OCI-M1 (cell line): ENCODE measurements around the gene HSD17B11.
"Not testable (repeated sequence)": the region's sequence is repeated elsewhere in the genome, so short reads cannot be mapped to it uniquely, and the experiment has no call there.

ENCODE experiments used
- DNase-seq: peaks from one replicate; lab custom pipeline; 2025; lab: John Stamatoyannopoulos, UW

Gene HSD17B11, protein sequence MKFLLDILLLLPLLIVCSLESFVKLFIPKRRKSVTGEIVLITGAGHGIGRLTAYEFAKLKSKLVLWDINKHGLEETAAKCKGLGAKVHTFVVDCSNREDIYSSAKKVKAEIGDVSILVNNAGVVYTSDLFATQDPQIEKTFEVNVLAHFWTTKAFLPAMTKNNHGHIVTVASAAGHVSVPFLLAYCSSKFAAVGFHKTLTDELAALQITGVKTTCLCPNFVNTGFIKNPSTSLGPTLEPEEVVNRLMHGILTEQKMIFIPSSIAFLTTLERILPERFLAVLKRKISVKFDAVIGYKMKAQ

DNA sequence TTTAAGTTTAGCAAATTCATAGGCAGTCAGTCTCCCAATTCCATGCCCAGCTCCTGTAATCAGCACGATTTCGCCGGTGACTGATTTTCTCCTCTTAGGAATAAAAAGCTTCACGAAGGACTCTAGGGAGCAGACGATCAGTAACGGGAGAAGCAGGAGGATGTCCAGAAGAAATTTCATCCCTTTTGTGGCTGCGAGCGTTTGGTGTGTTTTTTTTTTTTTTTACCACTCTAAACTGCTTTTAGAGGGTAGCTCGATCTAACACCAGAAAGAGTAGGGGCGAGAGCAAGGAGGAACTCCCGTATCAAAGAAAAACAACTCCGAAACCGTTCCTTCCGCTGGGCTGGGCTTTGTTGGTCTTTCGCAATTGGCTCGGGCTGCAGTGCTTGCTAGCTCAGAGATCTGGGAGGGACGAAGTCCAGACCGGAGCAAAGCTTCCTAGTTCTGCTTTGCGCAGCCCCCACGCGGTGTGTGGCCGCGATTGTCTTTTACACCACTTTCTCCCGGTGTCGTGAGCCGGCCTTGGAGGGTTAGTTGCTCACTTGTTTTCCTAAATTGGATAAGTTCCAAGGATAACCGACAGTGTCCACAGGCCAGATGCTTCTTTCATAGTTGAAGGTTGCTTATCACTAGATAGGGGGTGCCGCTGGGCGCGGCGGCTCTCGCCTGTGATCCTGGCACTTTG, at the start of gene HSD17B11:
TSS of gene HSD17B11 (minus strand) at position 298 of the 685 bp plus-strand sequence. CDS start at position 180, 118 bp downstream.
- DNase-seq = peak; percentile 99

DNA sequence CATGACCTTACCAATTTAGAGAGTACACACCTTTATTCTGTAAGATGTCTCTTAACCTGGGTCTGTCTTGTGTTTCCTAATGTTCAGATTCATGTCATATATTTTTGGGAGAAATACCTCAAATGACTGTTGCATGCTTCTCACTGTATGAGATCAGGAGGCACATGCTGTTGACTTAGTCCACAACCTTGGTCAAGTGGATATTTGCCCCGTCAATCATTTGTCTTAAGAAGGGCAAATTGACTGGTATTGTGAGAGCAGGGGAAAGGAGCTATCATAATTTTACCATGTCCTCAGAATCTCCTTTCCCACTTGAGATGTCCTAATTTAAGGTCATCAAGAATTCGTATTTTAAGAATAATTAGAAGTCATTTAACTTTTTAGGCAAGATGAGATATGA, 42.4 kb upstream of the HSD17B11 start:
- no peak for DNase-seq

DNA sequence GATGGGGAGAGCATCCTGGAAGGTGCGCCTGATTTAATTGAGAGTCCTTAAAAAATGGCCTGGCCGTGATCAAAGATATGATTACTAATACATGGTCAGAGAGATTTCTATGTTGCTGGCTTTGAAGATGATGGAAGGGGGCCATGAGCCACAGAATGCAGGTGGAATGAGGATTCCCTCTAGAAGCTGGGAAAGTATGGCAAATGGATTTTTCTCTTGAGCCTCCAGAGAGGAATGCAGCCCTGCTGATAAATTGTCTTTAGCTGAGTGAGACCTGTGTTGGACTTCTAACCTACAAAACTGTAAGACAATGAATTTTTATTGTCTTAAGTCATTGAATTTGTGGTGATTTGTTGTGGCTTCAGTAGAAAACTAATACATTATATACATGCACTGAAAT, 39.0 kb upstream of the HSD17B11 start:
- no peak for DNase-seq

DNA sequence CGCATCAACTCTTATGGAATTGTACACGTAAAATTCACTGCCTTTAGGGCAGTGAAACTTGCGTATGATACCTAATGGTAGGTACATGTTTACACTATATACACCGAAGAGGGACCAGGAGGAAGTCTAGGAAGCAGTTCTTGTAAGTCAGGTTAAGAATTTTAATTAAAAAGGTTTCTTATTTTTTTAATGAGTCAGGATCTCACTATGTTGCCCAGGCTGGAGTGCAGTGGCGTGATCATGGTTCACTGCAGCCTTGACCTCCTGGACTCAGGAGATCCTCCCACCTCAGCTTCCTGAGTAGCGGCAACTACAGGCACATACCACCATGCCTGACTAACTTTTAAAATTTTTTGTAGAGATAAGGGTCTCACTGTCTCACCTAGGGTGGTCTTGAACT, 38.0 kb upstream of the HSD17B11 start:
- no peak for DNase-seq

DNA sequence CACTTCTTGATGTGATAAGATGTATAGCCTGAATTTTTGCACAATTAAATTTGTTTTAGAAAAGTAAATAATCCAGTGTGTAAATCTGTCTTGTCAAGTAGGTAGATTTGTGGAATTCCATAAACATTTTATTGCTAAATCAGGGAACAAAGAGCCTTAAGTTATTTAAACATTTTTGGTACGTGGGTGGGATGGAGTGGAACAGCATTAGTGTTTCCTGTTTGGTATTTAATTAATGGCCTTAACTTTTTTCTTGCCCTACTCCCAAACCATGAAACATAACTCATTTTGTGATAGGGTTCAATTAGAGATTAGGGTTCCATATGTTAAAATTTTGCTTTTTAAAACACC, 36.5 kb upstream of the HSD17B11 start:
- DNase-seq = no peak

DNA sequence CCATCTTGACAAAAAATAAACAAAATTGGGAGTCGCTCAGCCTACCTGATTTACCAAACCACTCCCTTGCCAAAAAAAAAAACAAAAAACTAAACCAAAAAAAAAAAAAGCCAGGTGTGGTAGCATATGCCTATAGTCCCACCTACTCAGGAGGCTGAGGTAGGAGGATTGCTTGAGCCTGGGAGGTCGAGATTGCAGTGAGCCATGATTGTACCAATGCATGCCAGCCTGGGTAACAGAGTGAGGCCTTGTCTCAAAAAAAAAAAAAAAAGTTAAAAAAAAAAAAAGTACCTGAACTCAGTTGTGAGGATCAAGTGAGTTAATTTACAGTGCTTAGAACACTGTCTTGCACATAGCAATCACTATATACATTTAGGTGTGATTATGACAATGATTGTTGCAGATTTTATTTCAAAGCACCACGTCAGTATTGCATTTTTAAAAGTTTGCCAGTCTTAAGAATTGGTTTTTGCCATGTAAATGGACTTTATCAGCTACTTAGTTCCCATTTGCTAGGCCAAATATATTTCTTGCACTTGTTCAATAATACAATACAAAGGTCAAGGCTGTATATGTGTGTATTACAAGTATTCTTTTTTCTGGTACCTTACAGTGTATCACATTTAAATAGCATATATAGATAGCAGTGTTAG, 36.0 kb upstream of the HSD17B11 start:
- no peak for DNase-seq

DNA sequence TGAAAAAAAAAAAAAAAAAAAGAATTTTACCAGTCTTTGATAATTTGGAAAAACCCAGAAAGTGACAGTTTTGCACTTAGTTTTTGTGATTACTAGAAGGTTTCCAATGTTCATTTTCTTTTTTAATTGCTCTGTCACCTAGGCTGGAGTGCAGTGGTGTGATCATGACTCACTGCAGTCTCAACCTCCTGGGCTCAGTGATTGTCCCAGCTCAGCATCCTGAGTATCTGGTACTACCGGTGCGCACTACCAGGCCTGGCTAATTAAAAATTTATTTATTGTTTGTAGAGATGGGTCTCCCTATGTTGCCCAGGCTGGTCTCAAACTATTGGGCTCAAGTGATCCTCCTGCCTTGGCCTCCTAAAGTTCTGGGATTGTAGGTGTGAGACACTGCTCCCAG, 34.7 kb upstream of the HSD17B11 start:
- DNase-seq = no peak

DNA sequence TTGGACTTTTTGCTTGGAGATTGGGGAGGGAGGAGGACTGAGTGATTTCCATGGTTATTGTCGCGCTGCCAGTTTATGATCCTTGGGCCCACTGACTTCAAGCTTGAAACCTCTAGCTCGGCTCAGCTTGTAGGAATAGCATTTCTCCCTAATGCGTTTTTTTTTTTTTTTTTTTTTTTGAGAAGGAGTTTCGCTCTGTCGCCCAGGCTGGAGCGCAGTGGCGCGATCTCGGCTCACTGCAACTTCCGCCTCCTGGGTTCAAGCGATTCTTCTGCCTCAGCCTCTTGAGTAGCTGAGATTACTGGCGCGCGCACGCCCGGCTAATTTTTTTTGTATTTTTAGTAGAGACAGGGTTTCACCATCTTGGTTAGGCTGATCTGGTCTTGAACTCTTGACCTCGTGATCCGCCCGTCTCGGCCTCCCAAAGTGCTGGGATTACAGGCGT, 33.1 kb upstream of the HSD17B11 start:
- not testable (repeated sequence) for DNase-seq

DNA sequence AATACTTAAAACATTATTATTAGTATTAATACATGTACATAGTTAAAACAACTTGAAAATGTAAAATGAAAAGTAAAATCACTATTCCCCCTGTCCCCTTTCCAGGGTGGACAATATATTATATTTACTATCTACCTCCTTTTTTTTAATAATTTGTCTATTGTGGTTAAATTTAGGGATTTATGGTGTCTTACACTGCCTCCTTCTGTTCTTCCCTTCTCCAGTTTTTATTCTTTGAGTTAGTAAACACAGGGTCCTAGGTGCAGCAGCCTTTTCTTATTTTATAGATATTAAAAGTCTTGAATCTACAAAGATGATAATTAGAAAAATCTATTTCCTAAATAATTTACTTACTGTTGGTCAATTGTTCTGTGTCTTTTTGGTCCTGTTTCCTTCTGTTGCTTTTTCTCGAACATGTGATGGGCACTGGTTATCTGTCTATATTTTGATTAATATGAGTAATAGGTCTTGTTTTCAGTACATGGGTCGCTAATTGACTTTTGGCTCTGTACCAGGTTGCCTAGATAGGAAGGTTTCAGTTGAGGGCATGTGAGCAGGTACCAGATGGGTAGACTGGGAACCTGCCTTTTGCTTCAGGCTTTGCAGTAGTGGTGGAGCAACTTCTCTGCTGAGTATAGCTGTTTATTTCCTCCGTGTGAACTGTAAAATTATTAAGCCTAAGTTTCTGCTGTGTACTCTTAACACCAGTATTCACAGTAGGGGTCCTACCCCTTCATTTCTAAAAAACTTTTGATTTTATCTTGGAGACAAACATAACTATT, 32.5 kb upstream of the HSD17B11 start:
- DNase-seq = peak; percentile 65

DNA sequence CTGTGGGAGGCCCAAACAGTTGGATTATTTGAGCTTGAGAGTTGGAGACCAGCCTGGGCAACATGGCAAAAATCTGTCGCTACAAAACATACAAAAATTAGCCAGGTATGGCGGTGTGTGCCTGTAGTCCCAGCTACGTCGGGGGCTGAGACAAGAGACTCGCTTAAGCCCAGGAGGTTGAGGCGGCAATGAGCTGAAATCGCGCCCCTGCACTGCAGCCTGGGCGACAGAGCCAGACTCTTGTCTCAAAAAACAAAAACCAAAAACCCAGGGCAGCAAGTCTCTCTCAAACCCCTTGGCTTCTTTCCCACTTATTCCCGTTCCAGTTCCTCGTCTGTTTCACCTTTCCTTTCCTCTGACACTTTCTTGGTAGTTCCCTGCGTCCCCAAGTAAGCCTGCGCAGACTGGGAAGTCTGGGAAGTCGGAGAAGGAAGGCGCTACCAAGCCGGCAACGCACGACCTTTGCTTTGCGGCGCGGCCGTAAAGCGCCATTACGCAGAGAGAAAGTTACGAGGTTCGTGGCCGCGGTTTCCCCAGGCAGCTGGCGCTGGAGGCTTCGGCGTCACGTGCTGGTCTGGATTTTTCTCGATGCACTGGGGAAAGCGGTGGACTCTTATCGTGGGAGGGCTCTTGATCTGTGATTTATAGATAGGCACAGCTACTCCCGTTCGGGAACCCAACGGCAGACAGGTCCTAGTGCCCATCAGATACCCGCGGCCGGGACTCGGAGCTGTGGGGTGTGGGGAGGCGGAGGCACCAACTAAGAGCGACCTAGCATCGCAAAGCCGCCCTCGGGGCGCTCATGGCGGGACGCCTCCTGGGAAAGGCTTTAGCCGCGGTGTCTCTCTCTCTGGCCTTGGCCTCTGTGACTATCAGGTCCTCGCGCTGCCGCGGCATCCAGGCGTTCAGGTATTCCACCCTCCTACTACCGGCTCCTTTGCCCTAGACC, 31.4 kb upstream of the HSD17B11 start, which contains the start of gene NUDT9:
TSS of gene NUDT9 (plus strand) at position 470 of the 949 bp plus-strand sequence. CDS start at position 803, 333 bp downstream.
- DNase-seq = peak; percentile 98

DNA sequence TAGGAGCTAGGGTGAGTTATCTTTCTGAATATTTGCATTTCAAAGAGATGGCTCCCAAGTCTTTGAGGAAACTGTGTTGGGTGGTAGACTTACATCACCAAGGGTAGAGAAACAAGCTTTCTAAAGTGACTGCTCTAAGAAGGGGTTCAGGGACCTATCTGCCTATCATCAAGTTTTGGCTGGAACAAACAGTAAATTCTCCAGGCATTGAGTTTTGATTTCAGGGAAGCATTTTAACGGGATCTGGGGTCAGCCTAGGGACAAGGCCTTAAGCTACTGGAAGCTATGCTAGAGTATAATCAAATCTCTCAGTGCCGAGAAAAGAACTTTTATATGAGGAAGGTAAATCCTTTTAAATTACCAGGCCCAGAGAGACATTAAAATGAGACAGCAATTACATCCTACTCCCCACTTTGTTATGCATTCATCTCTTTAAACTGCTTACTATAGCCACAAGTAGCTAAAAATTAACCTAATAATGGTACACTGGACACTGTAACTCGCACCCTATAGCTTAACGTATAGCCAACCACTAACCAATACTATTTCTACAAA, 29.4 kb upstream of the HSD17B11 start:
- DNase-seq = no peak

DNA sequence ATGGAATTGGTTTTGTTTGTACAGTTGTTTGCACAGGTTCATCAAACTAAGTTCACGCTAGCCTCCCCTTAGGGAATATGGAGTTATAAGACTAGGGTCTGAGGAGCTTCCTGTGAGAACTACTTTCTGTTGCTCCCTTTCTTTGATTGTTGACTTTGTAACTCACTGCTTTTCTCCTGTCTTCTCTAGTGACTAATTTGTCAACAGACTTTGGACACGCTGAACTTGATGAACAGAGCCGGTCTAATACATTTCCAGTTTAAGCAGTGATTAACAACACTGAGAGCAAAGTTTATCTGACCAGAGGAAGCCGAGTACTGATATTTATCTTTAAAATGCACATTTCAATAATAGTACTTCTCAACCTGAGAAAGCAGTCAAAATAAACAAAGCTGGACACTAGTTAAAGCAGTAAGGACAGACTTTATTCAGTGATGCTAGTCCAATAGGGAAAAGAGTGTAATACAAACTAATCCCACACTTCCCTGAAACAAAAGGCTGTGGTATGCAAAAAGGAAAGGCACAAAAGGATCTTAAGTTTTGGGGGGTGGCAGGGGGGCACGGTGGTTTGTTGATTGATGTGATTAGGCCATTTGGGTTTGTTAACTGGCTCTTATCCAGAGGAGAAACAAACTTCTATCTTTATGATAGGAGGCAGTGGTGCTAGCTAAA, 28.7 kb upstream of the HSD17B11 start:
- DNase-seq = no peak

DNA sequence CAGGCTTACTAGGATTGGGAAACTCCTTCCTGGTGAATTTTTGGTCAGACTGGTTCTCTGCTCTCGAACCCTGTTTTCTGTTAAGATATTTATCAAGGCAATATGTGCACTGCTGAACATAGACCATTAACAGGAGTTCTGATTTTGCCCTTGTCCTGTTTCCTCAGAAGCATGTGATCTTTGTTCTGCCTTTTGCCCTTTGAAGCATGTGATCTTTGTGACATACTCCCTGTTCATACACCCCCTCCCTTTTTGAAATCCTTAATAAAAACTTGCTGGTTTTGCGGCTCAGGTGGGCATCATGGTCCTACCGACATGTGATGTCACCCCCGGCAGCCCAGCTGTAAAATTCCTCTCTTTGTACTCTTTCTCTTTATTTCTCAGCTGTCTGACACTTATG, 27.4 kb upstream of the HSD17B11 start:
- DNase-seq = not testable (repeated sequence)

DNA sequence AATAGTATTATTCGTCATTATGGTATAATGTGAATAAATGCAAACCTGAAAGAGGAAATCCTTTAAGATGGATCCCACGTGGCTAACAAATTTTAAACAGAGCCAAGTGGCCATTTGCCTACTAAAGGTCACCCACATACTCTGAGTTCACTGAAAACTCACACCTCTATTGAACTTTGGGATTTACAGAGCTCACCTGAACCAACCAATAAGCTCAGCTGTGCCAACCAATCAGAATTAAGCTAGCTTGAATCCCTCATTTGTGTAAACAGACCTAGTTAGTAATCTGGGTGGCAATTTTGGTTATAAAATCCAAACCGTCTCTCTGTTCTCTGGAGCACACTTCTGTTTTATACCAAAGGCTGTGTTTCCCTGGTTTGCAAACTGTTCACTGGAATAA, 26.0 kb upstream of the HSD17B11 start:
- DNase-seq = no peak

DNA sequence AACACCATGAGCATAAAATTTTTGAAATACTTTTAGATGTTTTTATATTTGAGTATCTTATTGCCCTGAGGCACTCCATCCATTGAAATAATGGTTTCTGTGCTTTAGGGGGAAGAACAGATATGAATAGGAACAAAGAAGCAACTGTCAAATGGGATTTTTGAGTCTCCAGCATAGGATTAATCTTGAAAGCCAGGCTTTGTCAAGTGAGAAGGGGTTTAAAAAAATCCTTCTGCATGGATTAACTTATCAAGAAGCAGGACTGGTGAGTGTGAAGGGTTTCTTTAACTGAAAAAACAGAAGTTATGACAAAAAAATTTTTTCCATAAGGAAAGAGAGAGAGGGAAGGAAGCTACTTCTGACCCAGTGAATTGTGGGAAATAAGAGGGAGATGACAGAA, 23.8 kb upstream of the HSD17B11 start:
- no peak for DNase-seq

DNA sequence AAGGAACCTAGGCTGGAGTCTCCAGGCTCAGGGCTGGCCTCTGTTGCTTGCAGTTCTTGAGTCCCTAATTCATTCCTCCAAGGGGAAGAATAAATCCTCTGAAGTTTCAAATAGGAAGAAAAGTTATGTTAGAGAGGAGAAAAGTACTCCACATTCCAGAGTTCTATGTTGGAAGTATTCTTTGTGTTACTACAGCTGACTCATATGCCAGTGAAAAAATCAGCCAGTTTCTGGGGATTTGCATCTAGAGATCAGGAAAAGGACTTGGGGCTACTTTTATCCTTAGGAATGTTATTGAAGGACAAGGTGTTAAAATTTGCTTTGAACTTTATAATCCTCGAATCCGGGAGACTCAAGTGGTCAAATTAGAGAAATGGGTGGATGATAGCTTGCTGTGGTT, 19.7 kb upstream of the HSD17B11 start:
- no peak for DNase-seq

DNA sequence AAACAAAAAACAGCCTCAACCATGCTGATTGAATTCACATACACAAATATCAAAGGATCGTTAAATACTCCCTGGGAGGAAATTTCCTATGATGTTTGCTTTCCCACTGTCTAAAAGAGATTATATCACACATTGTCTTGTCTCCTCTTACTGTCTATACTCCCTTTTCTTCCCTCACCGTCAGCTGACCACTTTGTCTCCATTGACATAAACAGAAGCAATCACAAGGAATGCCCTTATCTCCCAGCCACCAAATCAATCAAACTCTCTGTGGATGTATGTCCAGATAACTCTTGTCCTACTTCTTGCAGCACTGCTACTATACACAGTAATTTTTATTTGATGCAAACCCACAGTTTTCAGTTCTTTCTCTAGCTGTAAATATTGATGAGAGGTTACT, 19.2 kb upstream of the HSD17B11 start:
- DNase-seq = peak; percentile 11

DNA sequence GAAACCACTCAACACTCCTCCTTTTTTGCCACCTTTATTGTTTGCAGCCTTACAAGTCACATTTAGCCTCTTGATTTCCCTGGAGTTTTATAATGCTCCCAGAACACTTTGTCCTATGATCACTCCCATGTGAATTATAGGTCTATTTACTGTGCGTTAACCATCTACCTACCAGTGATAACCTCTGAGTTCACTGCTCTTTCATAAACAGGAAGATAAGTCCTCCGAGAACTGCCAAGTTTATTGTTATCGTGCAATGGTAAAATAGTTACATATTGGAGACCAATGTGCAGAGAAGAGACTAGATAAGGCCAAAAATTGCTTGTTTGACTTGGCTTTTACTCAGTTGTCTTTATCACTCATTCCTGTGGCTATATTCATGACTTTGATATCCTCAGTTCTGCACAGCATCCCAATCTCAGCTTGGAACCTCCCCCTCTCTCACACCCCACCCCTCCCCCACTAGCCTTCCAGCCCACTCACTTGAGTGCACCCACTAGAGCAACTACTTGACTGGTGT, 18.5 kb upstream of the HSD17B11 start:
- DNase-seq = peak; percentile 46

DNA sequence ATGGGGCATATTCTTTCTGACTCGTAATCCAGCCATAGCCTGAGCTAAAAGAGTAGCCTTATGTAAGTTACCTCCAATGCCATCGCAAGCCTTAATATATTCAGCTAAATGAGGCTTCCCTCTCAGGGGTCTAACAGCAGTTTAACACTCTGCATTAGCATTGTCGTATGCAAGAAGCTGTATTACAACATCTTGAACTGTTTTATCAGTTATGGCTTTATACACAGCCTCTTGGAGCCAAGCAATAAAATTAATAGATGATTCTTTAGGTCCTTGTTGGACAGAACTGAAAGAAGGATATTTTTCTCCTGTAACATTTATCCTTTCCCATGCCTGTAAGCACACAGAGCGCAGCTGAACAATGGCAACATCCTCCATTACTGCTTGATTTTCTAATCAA, 15.9 kb upstream of the HSD17B11 start:
- DNase-seq = not testable (repeated sequence)

DNA sequence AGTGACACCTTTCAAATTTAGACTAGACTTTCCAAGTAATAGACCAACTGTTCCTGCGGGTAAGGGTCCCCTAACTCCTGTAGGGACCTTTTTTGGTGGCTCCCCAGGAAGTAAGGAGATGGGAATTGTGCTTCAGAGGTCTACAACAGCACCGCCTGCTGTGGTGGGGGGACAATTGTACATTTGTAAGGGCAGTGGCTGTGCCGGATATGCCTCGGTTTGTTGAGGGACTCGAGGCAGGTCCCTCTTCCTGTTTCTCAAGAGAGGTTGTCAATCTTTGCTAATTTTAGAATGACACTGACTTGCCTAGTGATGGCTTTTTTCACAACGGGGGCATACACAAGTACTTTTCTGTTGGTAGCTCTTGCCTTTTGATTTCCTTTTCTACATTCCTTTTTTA, 15.5 kb upstream of the HSD17B11 start:
- DNase-seq = no peak
